Measurements from ENCODE around the gene NTNG2. TPM values are rescaled to one million over a fixed set of nuclear protein-coding genes. Genes with fewer than 3 reads are reported as not detected.
A peak's percentile ranks its signal among the peaks of the same experiment; 100 is the strongest.

Gene NTNG2
- total RNA-seq, 4 donors from 2014 or later = 1.5 to 6.6 (median 4.3) TPM

GRCh38 chr9:132163457-132163875 lies 1.6 kb downstream of the NTNG2 start:
- Histone ChIP-seq H3K27me3 (peaks cover 19 to 96% (median 37%) of the 10 kb centered on the region in 4 donors), H3K27ac (replicated peaks in 1 of 4) (peak overlapping the region in 2 of 4 donors; percentile 7 to 36), H3K36me3 (no peaks in the 10 kb centered on the region), H3K4me1 (peaks cover 36 to 49% (median 41%) of the 10 kb centered on the region in 4 donors), H3K9me3 (no peaks in the 10 kb centered on the region), H3K4me3 (peak overlapping the region; percentile 72 to 90 (median 75))
- WGBS = 0% methylated on average over 19 of the region's 29 CpGs
- no peak for DNase-seq (ENCODE audit: extremely low spot score)
- intact Hi-C loops (cut with DNase I) = no loop called here
- TF ChIP-seq POLR2AphosphoS5 (IDR thresholded peaks at IDR 0.05) = no peak
- no peak for TF ChIP-seq CTCF (IDR thresholded peaks at IDR 0.05)
- no peak for TF ChIP-seq POLR2A (IDR thresholded peaks at IDR 0.05; ENCODE audit: low read depth)
- TF ChIP-seq EP300 (IDR thresholded peaks at IDR 0.05) = no peak

- no peaks in the 10 kb centered on the region for H3K36me3 ChIP-seq
- peak overlapping the region; percentile 72 to 90 (median 75) for H3K4me3 ChIP-seq
- H3K9me3 ChIP-seq = no peaks in the 10 kb centered on the region
- TF ChIP-seq EP300 (IDR thresholded peaks at IDR 0.05) = no peak
- no peak for TF ChIP-seq CTCF (IDR thresholded peaks at IDR 0.05)
- TF ChIP-seq POLR2A (IDR thresholded peaks at IDR 0.05; ENCODE audit: low read depth) = no peak
- TF ChIP-seq POLR2AphosphoS5 (IDR thresholded peaks at IDR 0.05) = no peak
- intact Hi-C loops (cut with DNase I) = no loop called here
- whole genome bisulfite sequencing = 18% methylated on average over 39 of the region's 45 CpGs
- H3K27ac ChIP-seq (replicated peaks in 1 of 4) = peak overlapping the region in 2 of 4 donors; percentile 7 to 36
- no peak for DNase-seq (ENCODE audit: extremely low spot score)
- peaks cover 19 to 96% (median 37%) of the 10 kb centered on the region in 4 donors for H3K27me3 ChIP-seq
- peaks cover 36 to 49% (median 41%) of the 10 kb centered on the region in 4 donors for H3K4me1 ChIP-seq
Observed at GRCh38 chr9:132163876-132164603, 2.2 kb downstream of the NTNG2 start.

GRCh38 chr9:132164604-132165362 lies 2.9 kb downstream of the NTNG2 start:
- Histone ChIP-seq H3K27ac (replicated peaks in 1 of 4) (no peak overlapping the region), H3K9me3 (no peaks in the 10 kb centered on the region), H3K27me3 (peaks cover 19 to 96% (median 34%) of the 10 kb centered on the region in 4 donors), H3K4me1 (peaks cover 36 to 49% (median 43%) of the 10 kb centered on the region in 4 donors), H3K36me3 (no peaks in the 10 kb centered on the region), H3K4me3 (peak overlapping the region in 2 of 4 donors; percentile 76 to 90)
- TF ChIP-seq POLR2AphosphoS5 (IDR thresholded peaks at IDR 0.05) (peak in 1 of 2 donors; percentile 19), POLR2A (IDR thresholded peaks at IDR 0.05; ENCODE audit: low read depth) (no peak)
- intact Hi-C loops (cut with DNase I) = no loop called here
- 36% methylated on average over 14 of the region's 16 CpGs for WGBS
- no peak for DNase-seq (ENCODE audit: extremely low spot score)

- Histone ChIP-seq H3K4me1 (peaks cover 27 to 38% (median 33%) of the 10 kb centered on the region in 4 donors), H3K36me3 (no peaks in the 10 kb centered on the region), H3K27ac (replicated peaks in 1 of 4) (no peak overlapping the region), H3K4me3 (no peak overlapping the region), H3K27me3 (peaks cover 10 to 86% (median 25%) of the 10 kb centered on the region in 4 donors), H3K9me3 (no peaks in the 10 kb centered on the region)
- no peak for DNase-seq (ENCODE audit: extremely low spot score)
- TF ChIP-seq CTCF (IDR thresholded peaks at IDR 0.05) (no peak), EP300 (IDR thresholded peaks at IDR 0.05) (no peak), POLR2A (IDR thresholded peaks at IDR 0.05; ENCODE audit: low read depth) (no peak), POLR2AphosphoS5 (IDR thresholded peaks at IDR 0.05) (no peak)
- intact Hi-C loops (cut with DNase I) = no loop called here
- 75% methylated on average over 14 of the region's 19 CpGs for WGBS
Observed at GRCh38 chr9:132166599-132166998, 4.7 kb downstream of the NTNG2 start.

GRCh38 chr9:132167192-132167591 lies 5.3 kb downstream of the NTNG2 start:
- H3K9me3 ChIP-seq = no peaks in the 10 kb centered on the region
- H3K27ac ChIP-seq (replicated peaks in 1 of 4) = no peak overlapping the region
- peaks cover 10 to 82% (median 25%) of the 10 kb centered on the region in 4 donors for H3K27me3 ChIP-seq
- H3K36me3 ChIP-seq = no peaks in the 10 kb centered on the region
- TF ChIP-seq POLR2A (IDR thresholded peaks at IDR 0.05; ENCODE audit: low read depth) = no peak
- TF ChIP-seq POLR2AphosphoS5 (IDR thresholded peaks at IDR 0.05) = no peak
- TF ChIP-seq CTCF (IDR thresholded peaks at IDR 0.05) = no peak
- TF ChIP-seq EP300 (IDR thresholded peaks at IDR 0.05) = no peak
- no peak overlapping the region for H3K4me3 ChIP-seq
- peaks cover 27 to 34% (median 30%) of the 10 kb centered on the region in 4 donors for H3K4me1 ChIP-seq
- 67% methylated on average over 6 of the region's 7 CpGs for WGBS
- intact Hi-C loops (cut with DNase I) = no loop called here
- DNase-seq (ENCODE audit: extremely low spot score) = no peak
